DMS79 (cell line): ENCODE measurements around the gene TES.

ENCODE experiments used
- DNase-seq: peaks from one replicate; lab custom pipeline; 2025; lab: John Stamatoyannopoulos, UW

Gene TES

DNA sequence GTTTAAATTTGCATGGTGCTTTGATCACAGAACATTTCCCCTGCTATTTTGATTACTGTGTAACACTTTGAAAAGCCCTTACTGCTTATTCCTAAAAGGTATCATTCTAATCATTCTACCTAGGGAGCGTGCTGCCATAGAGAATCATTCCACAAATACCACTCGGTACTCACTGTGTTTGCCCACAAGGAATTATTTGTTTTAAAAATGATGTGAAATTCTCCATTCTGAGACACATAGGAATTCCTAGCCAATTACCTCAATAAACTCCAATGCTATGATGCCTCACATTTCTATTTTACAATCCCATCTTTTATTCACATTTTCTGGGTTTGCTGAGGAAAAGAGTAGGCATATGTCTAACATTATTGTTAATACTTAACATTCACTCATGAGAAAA is 16.2 kb upstream of the TES start:
- DNase-seq, result no peak

DNA sequence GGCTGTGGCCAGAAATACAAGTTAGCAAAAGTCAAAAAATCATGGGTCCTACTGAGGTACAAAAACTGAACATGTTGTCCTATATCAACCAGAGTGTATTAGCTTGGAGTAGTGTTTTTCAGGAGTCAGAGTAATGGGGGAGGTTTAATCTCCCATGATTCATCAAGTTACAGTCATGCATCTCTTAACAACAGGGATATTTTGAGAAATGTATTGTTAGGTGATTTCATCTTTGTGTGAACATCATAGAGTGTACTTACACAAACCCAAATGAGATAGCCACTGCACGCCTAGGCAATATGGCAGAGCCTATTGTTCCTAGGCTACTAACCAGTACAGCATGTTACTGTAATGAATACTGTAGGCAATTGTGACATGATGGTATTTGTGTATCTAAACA is 14.9 kb upstream of the TES start:
- DNase-seq, result no peak

DNA sequence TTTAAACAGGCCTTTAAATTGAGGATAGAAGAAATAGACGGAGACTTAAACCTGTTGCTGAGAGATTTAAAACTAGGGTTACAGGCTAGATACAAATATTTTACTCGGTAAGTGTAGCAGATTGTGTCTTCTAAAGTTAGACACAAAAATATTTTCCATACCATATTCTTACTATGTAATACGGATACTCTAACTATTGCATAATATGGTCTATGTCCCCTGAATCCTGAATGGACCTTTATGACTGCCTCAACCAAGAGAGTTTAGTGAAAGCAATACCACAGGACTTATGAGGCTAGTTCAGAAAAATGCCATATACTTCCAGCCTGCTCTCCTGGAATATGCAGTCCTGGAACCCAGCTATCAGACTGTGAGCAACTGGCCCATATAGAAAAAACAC is 13.4 kb upstream of the TES start:
- DNase-seq, result no peak

DNA sequence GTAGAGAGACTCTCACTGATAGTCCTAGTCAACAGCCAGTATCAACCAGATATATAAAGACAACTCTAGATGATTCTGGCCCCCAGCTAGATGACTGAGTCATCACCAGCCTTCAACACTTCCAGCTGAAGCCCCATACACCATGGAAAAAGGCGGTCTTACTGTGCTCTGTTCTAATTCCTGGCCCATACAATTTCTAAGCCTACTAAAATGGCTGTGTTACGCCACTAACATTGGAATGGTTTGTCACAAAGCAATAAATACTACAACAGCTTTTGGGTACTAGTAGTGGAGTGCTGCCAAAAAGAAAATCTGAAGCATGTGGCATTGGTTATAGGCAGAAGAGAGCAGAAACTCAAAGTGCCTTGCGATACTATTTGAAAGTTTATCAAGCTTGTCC is 13.0 kb upstream of the TES start:
- no peak for DNase-seq

DNA sequence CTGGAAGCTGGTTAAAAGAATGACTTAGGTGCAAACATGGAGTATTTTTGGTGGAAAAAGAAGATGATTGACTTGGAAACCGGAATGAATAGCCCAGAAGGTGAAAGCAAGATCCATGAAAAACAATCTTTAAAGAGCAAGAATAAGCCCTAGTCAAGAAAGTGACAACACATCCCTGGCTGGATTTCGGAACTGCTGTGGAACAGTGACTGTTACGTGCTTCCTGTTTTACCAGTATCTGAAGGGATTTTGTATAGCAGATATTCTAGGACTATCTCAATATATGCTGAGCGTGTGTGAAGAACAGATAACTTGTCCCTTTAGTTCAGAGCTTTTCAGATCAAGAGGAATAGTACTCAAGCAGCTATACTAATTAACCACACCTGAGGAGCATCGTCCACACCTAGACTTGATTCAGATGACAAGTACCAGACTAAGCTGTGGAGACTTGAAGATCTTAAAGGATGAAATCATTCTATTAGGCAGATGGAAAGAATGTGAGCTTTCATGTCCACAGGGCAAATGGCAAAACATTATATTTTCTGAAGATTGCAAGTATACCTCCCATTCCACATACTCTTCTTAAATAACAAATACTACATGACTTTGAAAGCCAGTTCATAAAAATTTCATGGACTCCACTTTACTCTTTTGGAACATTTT is 11.5 kb upstream of the TES start:
- no peak for DNase-seq

DNA sequence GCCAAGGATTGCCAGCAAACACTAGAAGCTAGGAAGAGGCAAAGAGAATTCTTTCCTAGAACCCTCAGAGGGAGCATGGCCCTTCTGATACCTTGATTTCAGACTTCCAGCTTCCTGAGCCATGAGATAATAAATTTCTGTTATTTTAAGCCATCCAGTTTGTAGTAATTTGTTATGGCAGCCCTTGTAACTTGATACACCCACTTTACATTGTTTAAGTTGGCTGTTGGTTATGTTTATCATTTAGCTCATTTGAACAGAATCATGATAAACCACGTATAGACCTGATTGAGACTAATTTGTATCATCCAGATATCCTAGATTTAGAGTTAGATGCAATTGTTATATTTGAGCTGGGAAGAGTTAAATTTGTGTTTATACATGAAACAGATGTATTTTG is 9.4 kb upstream of the TES start:
- no peak for DNase-seq

DNA sequence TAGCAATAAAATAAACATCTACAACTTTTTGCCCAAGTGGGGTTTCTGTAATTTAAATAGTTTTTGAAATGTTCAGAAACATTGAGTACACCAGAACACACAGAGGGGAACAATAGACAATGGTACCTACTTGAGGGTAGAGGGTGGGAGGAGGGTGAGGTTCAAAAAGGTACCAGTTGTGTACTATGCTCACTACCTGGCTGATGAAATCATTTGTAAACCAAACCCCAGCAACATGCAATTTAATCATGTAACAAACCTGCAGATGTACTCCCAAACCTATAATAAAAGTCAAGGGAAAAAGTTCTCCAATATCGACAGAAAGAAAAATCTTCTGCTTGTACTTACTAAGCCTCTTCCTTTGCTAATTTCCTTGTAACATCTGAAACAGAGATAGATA is 4.2 kb upstream of the TES start:
- DNase-seq, result no peak

DNA sequence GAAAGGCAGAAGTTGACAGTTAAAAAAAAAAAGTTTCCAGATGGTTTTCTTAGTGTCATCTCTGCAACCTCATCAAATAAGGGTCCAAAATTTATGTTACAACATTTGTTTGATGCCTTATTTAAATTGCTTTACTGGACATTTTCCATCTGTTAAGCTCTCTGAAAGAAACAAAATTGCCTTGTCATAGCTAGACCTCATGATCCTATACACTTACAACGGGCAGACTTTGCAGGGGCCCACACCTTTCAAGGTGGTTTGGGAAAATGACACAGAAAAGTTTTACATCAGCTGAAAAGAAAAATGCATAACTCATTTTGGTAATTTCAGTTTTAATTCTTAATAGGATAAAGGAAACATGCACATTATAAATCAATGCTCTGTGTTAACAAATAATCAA is 1.4 kb upstream of the TES start:
- no peak for DNase-seq

DNA sequence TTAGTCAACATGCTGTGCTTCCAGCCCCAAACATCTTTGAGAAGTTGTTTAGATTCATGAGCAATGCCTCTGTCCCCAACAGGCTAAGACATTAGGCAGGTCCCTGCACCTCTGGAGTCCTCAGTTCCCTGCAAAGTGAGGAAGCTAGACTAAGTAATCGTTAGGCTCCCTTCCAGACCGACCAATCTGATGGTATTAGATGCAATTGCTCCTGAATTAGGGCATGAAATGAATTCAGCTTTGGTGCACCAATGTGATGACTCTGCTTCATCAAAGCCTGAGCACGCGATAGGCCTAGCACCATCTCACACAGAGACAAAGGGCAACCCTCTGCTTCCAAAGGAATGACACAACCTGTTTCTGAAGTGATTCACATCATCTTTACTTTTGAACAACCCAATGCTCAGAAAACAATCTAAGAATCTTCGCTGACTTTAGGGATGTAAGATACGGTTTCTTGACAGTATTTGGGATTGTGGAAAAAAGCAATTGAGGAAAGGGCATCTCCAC is 723 bp upstream of the TES start:
- no peak for DNase-seq

DNA sequence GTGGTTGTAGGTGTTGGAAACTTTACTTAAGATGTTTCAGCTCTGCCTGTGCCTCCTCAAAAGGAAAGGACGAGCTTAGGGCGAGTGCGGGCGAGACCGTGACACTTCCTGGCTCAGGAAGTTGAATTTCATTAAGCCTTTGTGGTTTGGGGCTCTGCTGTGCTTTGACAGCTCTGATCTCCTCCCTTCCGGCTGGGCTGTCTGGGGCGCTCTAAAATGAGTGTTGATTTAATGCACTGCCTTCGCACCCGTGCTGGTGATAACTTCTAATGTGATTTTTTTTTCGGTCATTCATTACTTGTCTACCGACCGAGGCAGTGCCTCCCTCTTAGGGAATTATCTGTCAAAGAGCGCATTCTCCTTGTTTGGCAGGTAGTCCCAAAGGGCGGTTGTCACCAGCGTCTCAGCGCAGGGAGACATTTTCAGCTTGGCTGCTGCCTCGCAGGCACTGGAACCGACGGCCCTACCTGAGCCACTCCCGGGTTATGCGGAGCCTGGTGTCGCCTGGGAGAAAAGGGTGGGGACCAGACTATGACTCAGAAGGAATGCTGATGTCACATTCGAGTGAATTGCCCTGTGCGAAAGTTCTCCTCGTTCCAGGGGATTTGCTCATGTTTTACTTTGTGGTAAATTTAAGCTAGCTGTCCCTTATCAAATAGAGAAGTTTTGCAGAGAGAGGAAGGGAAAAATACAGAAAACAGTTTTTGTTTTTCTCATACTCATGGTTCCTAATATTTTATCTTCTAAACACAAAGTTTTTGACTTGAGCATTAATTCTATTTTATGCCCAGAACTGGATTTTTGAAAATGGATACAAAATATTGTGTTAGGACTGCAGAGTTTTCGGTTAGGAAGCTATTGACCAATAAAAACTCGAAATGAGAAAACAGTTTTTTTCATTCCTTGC is 920 bp downstream of the TES start:
- peak; percentile 53 for DNase-seq

DNA sequence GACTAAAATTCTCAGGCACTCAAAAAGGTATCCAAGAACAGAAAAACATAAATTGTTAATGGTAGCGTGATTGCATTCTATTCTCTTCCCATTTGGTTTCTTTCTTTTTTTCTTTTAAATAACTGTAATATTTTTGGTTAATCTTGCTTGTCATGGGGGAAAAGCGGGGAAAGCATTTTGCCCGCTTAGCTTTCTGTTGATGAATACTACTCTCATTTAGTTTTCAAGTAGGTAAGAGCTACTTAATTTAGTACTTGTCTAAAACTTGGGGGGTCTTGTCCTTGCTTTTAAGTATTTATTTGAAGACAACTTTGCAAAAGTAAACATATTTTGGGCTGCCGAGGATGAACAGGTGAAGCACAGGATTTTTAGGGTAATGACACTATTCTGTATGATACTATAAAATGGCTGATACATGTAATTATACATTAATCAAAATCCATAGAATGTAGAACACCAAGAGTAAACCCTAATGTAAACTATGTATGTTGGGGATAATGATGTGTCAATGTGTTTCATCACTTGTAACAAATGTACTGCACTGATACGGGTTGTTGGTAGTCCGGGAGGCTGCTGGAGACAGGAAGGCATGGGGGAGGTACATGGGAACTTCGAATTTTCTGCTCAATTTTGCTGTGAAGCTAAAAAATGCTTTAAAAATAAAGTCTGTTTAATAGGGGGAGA is 1.7 kb downstream of the TES start:
- no peak for DNase-seq

DNA sequence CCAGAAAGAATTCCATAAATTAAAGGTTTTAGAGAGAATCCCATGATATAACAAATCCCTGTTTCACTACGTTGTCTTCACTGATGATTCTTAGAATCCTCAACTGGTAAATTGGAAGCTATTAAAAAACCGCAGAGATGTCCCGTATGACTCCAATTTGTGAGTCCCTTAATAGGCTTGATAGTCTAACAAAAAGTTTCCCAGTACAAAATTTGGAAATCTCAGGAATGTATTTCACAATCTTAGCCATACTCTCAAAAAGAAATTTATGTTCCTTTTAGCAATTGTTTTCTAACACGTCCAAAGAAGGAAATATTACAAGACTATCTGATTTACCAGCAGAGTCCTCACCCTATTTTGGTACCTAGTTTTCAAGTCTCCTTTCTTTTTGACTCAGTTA is 2.5 kb downstream of the TES start:
- DNase-seq, result no peak

DNA sequence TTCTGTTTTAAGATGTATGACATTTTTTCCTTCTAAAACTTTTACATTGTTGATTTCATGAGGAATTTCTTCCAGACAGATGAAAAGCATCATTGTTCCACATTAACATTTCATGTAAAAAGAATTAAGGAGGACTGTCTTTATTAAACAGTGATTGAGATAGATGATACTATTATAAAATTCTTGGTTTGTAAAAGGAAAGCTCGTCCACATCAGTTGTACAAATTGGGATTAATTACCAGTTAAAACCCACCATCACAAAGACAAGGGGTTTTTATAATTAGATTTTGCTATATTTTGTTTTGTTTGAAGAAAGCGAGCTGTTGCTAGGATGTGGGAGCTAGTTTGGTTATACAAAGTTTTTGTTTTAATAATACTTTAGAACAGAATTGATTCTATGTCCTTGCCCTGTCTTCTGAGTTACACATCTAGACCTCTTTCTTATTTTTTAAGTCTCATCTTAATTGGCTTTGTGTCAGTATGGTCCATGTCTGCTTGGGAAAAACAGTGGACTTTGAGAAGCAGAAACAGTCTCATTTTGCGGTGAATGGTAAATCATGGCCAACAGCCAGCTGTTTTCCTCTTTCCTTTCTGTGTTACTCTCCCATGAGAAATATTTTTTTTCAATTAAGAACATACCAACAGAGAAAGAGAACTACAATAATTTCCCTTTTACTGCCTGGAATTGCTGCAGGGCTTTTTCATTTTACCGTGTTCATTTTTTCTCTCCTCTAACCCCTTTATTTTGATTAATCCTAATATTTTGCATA is 3.2 kb downstream of the TES start:
- DNase-seq, result no peak

DNA sequence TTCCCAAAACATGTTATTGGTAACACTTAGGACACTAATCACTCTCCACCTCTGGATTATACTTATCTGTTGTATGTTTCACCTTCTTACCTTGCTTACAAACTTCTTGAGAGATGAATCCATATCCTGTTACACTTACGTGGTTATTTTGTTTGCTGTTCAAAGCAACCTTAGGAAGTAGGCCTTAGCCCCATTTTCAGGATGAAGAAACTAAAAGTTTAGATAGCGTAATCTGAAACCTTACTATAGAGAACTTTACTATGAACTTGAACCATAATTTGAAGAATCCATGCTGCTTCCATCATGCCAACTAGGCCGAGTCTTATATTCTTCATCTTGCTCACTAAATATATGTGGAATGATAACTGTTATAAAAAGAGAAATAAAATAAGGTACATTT is 4.6 kb downstream of the TES start:
- DNase-seq, result no peak

DNA sequence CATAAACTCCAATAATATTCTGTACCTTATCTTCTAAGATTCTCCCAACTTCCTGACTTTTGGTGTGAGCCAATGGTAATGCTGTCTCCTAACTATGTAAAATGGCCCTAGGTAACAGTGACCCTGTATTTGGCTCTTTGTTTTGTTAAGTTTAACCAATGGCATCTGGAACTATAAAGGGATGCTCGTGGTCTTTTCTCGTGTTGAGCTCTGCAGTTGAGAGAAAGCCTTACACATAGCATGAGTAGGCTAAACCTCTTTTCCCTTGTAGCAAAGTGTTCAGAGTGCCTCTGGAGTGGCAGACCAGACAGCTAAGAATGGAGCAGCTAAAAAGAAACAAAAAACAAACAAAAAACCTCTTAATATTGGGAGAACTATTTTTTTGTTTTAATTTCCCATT is 5.2 kb downstream of the TES start:
- DNase-seq, result no peak

DNA sequence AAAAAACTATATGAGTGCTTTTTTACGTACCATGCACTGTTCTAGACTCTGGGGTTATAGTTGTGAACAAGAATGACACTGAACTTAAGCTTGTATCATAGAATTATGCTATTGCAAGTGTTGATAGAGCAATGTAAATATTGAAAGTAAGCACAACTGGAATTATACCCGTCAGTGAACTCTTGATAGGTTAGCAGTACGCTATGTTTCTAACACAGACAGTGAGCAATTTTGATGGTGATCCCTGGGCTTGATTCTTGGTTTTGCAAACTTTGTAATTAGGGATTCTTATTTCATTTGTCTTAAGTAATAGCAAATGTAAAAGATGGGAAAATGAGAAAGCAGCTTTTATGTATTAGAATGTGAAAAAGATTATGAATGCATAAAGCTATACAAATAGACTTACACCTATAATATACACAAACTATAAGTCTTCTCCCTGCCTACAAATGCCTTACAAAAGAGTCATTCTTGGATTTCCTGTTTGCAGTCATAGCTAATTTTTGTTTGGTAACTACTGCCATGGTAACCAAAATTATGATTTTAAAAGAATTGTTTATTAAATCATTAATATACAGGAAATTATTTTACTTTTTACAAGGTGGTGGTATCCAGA is 6.7 kb downstream of the TES start:
- DNase-seq, result no peak

DNA sequence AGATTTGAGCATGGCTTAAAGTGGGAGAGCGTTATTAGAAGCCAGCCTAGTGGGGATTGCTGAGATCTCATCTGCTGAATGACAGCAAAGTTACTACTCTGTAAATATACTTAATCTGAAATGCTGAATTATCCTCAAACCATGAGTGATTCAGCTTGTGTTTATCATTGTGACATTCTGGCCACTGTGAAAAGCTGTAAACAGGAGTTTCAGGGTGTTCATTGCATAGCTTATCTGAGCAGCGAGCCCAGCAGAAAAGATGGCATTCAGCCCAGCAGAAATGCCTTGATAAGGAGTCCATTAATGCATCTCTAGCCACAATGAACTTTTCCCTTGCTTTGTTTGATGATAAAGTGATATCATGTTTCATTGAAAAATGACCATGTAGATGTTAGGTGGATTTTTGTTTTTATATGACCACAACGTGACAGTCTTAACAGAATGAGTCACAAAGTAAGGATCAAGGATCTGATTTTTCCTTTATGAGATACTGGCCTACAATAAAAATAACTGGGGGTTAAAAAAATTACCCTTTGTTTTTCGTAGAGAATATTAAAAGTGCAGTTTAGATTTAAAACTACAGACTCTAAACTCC is 7.8 kb downstream of the TES start:
- DNase-seq, result no peak

DNA sequence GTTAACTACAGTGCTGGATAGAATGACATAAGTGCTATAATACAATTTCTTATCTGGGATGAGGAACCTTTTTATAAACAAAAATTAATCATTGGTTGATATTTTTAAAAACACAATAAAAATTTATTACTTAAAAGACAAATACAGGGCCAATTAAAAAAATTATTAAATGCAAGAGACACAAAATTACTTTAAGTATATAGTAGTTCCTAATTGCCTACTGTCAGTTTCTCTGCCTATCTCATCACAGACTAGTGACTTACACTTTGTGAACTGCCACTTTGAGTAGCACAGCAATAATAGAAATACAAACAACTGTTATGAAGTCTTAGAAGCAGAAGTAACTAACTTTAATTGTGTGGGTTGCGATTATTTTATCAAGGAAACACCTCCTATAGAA is 8.4 kb downstream of the TES start:
- no peak for DNase-seq

DNA sequence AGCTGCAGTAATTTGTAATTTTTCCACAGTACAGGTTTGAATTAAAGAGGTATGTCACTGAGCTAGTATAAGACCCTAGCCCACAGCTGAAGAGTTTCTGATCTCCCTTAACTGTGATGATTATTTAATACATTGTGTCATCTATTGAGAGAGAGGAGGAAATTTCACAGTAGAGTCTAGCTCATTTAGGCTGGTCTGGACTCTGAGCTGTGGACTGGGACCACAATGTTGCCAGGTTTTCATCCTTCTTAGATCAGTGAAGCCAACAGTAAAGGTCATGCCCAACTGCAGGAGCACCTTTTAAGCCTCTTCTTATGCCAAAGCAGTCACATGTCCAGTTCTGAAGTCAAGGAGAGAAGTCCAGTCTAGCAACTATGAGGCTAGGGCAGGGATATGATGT is 8.9 kb downstream of the TES start:
- no peak for DNase-seq

DNA sequence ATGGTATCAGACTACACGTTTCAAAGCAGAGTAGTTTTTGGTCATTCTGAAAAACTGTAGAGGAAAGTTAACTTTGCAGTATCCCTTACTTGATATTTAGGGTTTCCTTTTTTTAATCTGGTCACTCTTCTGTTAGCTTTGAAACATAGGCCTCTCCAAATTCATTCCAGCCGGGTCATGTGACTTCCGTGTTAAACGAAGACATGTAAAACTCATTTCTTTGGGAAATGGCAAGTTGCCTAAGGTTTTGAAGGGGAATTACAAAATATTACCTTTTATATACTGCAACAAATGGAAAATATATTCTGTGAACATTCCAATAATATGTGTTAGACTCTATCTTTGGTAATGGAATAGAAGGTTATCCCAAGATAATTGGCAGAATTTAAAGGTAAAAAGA is 9.5 kb downstream of the TES start:
- DNase-seq, result no peak

DNA sequence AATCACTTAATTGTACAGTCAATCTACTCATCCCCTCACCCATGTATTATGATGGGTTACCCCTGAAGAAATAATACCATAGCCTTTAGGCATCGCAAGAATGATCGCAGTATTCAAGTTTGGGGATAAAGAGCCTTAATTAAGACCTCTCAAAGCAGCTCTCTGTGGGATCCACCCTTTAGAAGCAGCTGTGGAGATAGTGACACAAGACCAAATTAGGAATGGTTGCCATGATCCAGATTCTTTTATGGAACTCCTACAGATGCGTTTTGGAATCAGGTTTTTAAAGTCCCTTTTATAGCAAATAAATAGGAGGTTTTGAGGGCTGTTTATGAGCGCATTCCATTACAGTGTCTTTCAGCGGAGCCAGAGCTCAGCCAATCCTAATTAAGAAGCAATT is 12.2 kb downstream of the TES start:
- DNase-seq, result no peak
